ENCODE measurements around the gene WNT11. TPM values are rescaled to one million over a fixed set of nuclear protein-coding genes. Genes with fewer than 3 reads are reported as not detected.

Gene WNT11
- total RNA-seq, 3 donors from 2014 or later (not counting 1 experiment from before 2014, with no cell fraction given), result 0.47 to 1.3 (median 0.80) TPM

DNA sequence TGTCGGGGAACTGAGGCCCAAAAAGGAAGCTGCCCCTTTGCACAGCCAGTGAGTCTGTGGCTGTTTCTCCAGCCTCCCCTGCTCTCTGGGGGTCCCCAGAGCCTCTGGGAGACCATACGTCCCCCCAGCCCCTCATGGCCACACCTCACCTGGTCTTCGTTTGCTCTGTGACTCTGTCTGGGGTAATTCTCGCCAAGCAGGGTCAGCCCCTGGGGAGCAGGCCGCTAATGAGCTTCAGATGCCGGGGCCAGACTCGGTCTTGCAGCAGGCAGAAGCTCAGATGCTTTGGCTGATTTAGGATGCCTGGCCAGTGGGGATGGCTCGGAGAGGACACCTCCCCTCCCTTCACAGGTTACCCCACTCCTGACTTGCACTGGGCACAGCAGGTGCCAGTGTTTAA lies 24.1 kb upstream of the WNT11 start:
- Histone ChIP-seq H3K4me1 (ENCODE audit: control insufficient read depth, insufficient read depth, low read length) (peaks cover 45% of the 10 kb centered on the region), H3K36me3 (ENCODE audit: control insufficient read depth, insufficient read depth, low read length) (no peaks in the 10 kb centered on the region), H3K27ac (ENCODE audit: low read length) (no peak overlapping the region), H3K4me3 (ENCODE audit: low read length) (no peak overlapping the region), H3K9me3 (ENCODE audit: control insufficient read depth, insufficient read depth, low read length) (no peaks in the 10 kb centered on the region), H3K27me3 (ENCODE audit: control insufficient read depth, insufficient read depth, low read length) (no peaks in the 10 kb centered on the region)
- TF ChIP-seq, protein P1, sequence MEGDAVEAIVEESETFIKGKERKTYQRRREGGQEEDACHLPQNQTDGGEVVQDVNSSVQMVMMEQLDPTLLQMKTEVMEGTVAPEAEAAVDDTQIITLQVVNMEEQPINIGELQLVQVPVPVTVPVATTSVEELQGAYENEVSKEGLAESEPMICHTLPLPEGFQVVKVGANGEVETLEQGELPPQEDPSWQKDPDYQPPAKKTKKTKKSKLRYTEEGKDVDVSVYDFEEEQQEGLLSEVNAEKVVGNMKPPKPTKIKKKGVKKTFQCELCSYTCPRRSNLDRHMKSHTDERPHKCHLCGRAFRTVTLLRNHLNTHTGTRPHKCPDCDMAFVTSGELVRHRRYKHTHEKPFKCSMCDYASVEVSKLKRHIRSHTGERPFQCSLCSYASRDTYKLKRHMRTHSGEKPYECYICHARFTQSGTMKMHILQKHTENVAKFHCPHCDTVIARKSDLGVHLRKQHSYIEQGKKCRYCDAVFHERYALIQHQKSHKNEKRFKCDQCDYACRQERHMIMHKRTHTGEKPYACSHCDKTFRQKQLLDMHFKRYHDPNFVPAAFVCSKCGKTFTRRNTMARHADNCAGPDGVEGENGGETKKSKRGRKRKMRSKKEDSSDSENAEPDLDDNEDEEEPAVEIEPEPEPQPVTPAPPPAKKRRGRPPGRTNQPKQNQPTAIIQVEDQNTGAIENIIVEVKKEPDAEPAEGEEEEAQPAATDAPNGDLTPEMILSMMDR (IDR thresholded peaks at IDR 0.05), result no peak
- H3K27me3 Mint-ChIP-seq (ENCODE audit: low read depth in 2 of 2), result peaks cover 0 to 6% of the 10 kb centered on the region in 2 donors
- H3K36me3 Mint-ChIP-seq, result no peaks in the 10 kb centered on the region
- no peaks in the 10 kb centered on the region for H3K9me3 Mint-ChIP-seq
- peaks cover 11 to 32% of the 10 kb centered on the region in 2 donors for H3K4me1 Mint-ChIP-seq
- whole genome bisulfite sequencing (ENCODE audit: insufficient coverage), result 70% methylated on average over 8 of the region's 8 CpGs
- intact Hi-C loops (cut with micrococcal nuclease), result loop anchor here (10.0 kb wide), 1 partner anchor 416 kb away; the partner anchor contains the start of gene UVRAG
- no peak overlapping the region for H3K27ac Mint-ChIP-seq
- no peak overlapping the region for H3K4me3 Mint-ChIP-seq
- ATAC-seq, result no peak
- no peak for DNase-seq

DNA sequence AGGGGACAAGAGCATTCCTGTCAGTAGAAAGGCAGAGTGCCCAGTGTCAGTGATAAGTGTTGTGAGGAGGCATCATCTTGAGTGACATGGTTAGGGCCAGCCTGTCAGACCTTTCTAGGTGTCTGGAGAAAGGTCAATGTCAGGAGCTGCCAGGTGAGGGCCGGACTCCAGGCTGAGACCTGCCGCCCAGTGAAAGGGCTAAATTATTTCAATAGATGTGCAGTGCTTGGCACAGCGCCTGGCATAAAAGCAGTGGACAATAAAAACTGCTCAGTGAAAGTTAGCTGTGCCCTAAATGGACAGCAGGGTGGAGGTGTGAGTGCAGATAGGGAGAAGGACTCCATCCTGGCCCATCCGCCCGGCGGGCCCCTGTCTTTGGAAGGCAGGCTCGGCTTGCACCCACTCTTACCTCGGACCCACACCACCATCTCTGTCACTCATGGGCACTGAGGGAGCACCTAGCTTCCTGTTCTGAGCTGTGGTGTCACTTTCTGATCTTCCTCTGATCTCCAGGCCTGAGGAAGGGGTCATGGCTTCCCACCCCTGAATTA lies 23.5 kb upstream of the WNT11 start:
- Mint-ChIP-seq H3K9me3 (no peaks in the 10 kb centered on the region), H3K27ac (no peak overlapping the region), H3K36me3 (no peaks in the 10 kb centered on the region), H3K4me3 (no peak overlapping the region), H3K4me1 (peaks cover 8 to 27% of the 10 kb centered on the region in 2 donors), H3K27me3 (ENCODE audit: low read depth in 2 of 2) (peaks cover 0 to 5% of the 10 kb centered on the region in 2 donors)
- intact Hi-C loops (cut with micrococcal nuclease), result loop anchor here (10.0 kb wide), 1 partner anchor 415 kb away; the partner anchor contains the start of gene UVRAG
- WGBS (ENCODE audit: insufficient coverage), result 92% methylated on average over 8 of the region's 8 CpGs
- H3K4me3 ChIP-seq (ENCODE audit: low read length), result no peak overlapping the region
- H3K27ac ChIP-seq (ENCODE audit: low read length), result no peak overlapping the region
- no peak for ATAC-seq
- DNase-seq, result no peak
- TF ChIP-seq, protein P1 (IDR thresholded peaks at IDR 0.05), result no peak
- no peaks in the 10 kb centered on the region for H3K27me3 ChIP-seq (ENCODE audit: control insufficient read depth, insufficient read depth, low read length)
- peaks cover 43% of the 10 kb centered on the region for H3K4me1 ChIP-seq (ENCODE audit: control insufficient read depth, insufficient read depth, low read length)
- H3K36me3 ChIP-seq (ENCODE audit: control insufficient read depth, insufficient read depth, low read length), result no peaks in the 10 kb centered on the region
- no peaks in the 10 kb centered on the region for H3K9me3 ChIP-seq (ENCODE audit: control insufficient read depth, insufficient read depth, low read length)

DNA sequence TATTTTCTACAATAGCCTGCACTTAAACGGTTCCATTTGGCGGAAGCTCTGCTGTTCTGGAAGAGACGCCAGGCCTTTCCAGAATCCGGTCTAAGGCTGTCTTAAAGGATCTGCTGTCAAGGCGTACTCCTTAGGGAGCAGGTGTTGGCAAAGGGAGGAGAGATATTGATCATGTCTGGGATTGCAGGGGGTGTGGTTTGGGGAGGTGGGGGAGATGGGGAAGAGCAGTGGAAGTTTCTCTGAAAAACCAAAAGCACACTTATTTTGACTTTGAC lies 22.5 kb upstream of the WNT11 start:
- TF ChIP-seq, protein P1 (IDR thresholded peaks at IDR 0.05), result no peak
- H3K36me3 Mint-ChIP-seq, result no peaks in the 10 kb centered on the region
- H3K27ac ChIP-seq (ENCODE audit: low read length), result no peak overlapping the region
- WGBS (ENCODE audit: insufficient coverage), result 92% methylated on average over 5 of the region's 5 CpGs
- H3K36me3 ChIP-seq (ENCODE audit: control insufficient read depth, insufficient read depth, low read length), result no peaks in the 10 kb centered on the region
- H3K9me3 ChIP-seq (ENCODE audit: control insufficient read depth, insufficient read depth, low read length), result no peaks in the 10 kb centered on the region
- H3K4me1 Mint-ChIP-seq, result peaks cover 8 to 21% of the 10 kb centered on the region in 2 donors
- H3K4me1 ChIP-seq (ENCODE audit: control insufficient read depth, insufficient read depth, low read length), result peaks cover 33% of the 10 kb centered on the region
- no peak overlapping the region for H3K4me3 ChIP-seq (ENCODE audit: low read length)
- H3K4me3 Mint-ChIP-seq, result no peak overlapping the region
- intact Hi-C loops (cut with micrococcal nuclease), result no loop called here
- H3K9me3 Mint-ChIP-seq, result no peaks in the 10 kb centered on the region
- H3K27ac Mint-ChIP-seq, result no peak overlapping the region
- no peaks in the 10 kb centered on the region for H3K27me3 ChIP-seq (ENCODE audit: control insufficient read depth, insufficient read depth, low read length)
- peaks cover 0 to 5% of the 10 kb centered on the region in 2 donors for H3K27me3 Mint-ChIP-seq (ENCODE audit: low read depth in 2 of 2)
- ATAC-seq (no peak), DNase-seq (no peak)

Data from natural killer cell (primary cell).